K562 (cell line): ENCODE results near the gene CCDC32. TPM values are rescaled to one million over a fixed set of nuclear protein-coding genes. Genes with fewer than 3 reads are reported as not detected.

Experiments
- HIVEP1 ChIP-seq: fragments of 250-450 bp; sonication (Bioruptor Pico); IDR thresholded peaks from 2 replicates; pipeline ENCODE4 v1.4.0; 2020; ENCODE audit warnings: mild to moderate bottlenecking
- MNT ChIP-seq, 2 experiments: fragments of 450-650 bp; conservative IDR thresholded peaks; 2 replicates each; pipeline ENCODE4 v1.6.1; 2017; ENCODE audit warnings: mild to moderate bottlenecking in 2 of 2, moderate library complexity in 2 of 2
- RFX1 ChIP-seq: fragments of 450-650 bp; IDR thresholded peaks from 2 replicates; pipeline ENCODE4 v1.6.1; 2016; ENCODE audit warnings: mild to moderate bottlenecking, moderate library complexity
- SMARCB1 ChIP-seq: IDR thresholded peaks from 2 replicates; pipeline ENCODE4 v1.6.1; 2011; ENCODE audit warnings: improper control_type of control experiment, low read depth; ENCODE audit not compliant: insufficient read length
- SMC3 ChIP-seq: conservative IDR thresholded peaks from 2 replicates; pipeline ENCODE4 v1.6.1; 2011; ENCODE audit warnings: low read depth, low read length, improper control_type of control experiment; ENCODE audit not compliant: insufficient read depth
- U2AF1 ChIP-seq: fragments of 200-400 bp; formaldehyde crosslinking; optimal IDR thresholded peaks from 2 replicates; pipeline ENCODE3; 2017; ENCODE audit warnings: mild to moderate bottlenecking, low read depth, low read length, moderate library complexity
- ZFP1 ChIP-seq: fragments of 450-650 bp; formaldehyde crosslinking; IDR thresholded peaks from 2 replicates; pipeline ENCODE4 v1.4.0; 2020; ENCODE audit warnings: mild to moderate bottlenecking, mixed read lengths
- ZFP30 ChIP-seq: fragments of 250-450 bp; sonication (Bioruptor Pico); IDR thresholded peaks from 2 replicates; pipeline ENCODE4 v1.8.0; 2022; ENCODE audit warnings: moderate library complexity, mild to moderate bottlenecking, inconsistent platforms, borderline replicate concordance
- ZNF592 ChIP-seq: fragments of 450-650 bp; IDR thresholded peaks from 2 replicates; pipeline ENCODE4 v1.6.1; 2017; ENCODE audit warnings: antibody characterized with exemption, mild to moderate bottlenecking
- polyA plus RNA-seq, 8 experiments: library from polyadenylated mRNA; depleted of rRNA in 4 of 8; stranded (reverse) in 5 of 8; unstranded in 3 of 8; fragments of >200 nt; fragmentation: Nextera tagmentation in 2 of 8; fragmentation: Illumina TruSeq in 1 of 8; extraction: Ambion mirVana in 2 of 8; extraction: Trizol in 1 of 8; gene quantifications; 2 replicates each; pipeline versions ENCODE4 v1.2.1 to v1.2.3, GENCODE V29; 2011 to 2014; ENCODE audit warnings: inconsistent platforms in 1 of 8, missing spikeins in 1 of 8
- total RNA-seq, 7 experiments: library from RNA; depleted of rRNA in 6 of 7; stranded (reverse); fragments of >200 nt in 6 of 7; fragmentation: Illumina TruSeq in 2 of 7; extraction: Trizol in 2 of 7; gene quantifications; 2 replicates each; pipeline versions ENCODE4 v1.2.1 to v1.2.3, GENCODE V29; 2011 to 2021; ENCODE audit warnings: low replicate concordance in 1 of 7

The CCDC32 gene
- total and polyA plus RNA-seq, 9 of the 15 experiments (the other 6 are each of a cell fraction or from before 2014, with no cell fraction given), result 22.2 to 94.8 (median 37.1) TPM

- no peak for TF ChIP-seq ZFP1 (CRISPR knock-in tag)
- TF ChIP-seq SMARCB1, result no peak
- TF ChIP-seq MNT (conservative IDR thresholded peaks at IDR 0.05), result no peak
- TF ChIP-seq SMC3, result no peak
- no peak for TF ChIP-seq RFX1
- TF ChIP-seq ZNF592, result no peak
- TF ChIP-seq HIVEP1 (CRISPR knock-in tag), result no peak
- TF ChIP-seq ZFP30 (CRISPR knock-in tag), result no peak
- TF ChIP-seq U2AF1, result no peak
Measured at GRCh38 chr15:40597024-40597423, 32.2 kb upstream of the CCDC32 start (continued).
